Cardiac fibroblast (primary cell): ENCODE measurements around the gene UST.

ENCODE experiments used
- DNase-seq, 2 donors: peaks; one replicate each; pipeline versions ENCODE4 v3.0.0 to v3.0.0-alpha.2; 2010; ENCODE audit warnings: low read depth in 2 of 2
- H3K4me3 ChIP-seq, 2 donors: replicated peaks in 1 of 2; 1 replicate in 1 of 2; 2 replicates in 1 of 2; pipeline ENCODE4 v1.5.1; 2011; ENCODE audit warnings: low read depth in 2 of 2, low read length in 2 of 2, mild to moderate bottlenecking in 2 of 2, moderate library complexity in 1 of 2
- TF ChIP-seq, protein P1 (sequence below): IDR thresholded peaks from one replicate; pipeline ENCODE4 v1.5.1; 2011; ENCODE audit warnings: low read depth, mild to moderate bottlenecking, low read length, inconsistent platforms

UST gene

DNA sequence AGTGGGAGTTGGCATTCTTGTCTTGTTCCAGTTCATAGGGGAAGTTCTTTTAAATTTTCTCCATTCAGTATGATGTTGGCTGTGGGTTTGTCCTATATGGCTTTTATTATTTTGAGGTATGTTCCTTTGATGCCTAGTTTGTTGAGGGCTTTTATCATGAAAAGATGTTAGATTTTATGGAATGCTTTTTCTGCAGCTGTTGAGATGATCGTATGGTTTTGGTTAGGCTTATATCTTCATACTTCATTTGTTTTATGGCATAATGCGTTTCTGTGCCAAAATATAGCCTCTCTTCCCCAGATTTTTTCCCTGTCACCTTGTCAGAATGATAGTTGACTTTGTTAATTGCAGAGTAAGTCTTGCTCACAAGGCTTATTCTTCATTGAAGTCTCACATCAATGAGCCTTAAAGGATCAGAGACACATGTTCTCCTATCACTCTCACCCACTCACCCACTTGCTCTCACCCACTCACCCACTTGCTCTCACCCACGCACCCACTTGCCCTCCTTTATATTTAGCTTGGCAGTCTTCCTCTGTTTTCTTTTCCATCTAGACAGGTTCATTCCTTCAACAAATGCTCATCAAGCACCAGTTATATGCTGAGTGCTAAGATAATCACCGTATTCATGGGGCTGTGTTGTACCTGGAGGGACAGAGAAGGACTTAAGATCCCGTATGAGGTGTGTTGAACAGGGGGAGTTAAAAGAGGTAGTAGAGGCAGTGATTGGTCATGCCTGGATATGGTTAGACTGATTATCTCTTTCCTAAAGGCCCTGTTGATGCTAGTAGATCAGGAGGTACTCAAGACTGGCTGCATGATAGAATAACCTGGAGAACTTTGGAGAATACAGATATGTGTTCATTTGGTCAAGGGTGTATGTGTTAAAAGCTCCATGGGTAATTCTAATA, 19.3 kb downstream of the UST start:
- TF ChIP-seq, protein P1, sequence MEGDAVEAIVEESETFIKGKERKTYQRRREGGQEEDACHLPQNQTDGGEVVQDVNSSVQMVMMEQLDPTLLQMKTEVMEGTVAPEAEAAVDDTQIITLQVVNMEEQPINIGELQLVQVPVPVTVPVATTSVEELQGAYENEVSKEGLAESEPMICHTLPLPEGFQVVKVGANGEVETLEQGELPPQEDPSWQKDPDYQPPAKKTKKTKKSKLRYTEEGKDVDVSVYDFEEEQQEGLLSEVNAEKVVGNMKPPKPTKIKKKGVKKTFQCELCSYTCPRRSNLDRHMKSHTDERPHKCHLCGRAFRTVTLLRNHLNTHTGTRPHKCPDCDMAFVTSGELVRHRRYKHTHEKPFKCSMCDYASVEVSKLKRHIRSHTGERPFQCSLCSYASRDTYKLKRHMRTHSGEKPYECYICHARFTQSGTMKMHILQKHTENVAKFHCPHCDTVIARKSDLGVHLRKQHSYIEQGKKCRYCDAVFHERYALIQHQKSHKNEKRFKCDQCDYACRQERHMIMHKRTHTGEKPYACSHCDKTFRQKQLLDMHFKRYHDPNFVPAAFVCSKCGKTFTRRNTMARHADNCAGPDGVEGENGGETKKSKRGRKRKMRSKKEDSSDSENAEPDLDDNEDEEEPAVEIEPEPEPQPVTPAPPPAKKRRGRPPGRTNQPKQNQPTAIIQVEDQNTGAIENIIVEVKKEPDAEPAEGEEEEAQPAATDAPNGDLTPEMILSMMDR, result no peak
- no peak for DNase-seq
- no peak overlapping the region for H3K4me3 ChIP-seq

DNA sequence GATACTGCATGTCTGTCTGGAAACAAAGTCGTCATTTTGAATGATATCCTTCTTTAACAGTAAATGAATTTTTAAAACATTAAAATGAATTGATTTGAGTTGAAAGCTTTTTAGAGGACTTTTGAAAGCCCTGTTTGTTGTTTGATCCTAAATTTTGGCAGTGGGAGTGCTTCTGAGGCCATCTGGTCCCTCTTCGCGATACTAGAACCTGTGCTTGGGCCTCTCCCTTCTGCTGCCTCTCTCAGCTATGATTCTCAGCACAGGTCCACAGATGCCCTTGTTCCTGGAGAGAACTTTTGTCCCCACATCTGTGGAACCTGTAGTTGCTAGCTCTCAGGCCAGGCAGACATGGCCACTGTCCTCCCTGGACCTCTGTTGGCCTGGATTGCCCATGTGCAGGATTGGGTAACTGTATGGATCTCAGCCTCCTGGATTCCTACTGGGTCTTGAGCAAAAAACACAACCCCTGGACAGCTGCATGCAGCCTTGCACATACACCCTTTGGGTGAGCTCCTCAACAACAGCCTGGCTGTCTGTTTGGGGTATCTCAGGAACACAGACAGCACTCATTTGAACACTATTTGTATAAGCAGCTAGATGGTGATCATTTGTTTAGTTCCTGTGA, 21.9 kb downstream of the UST start:
- DNase-seq, result no peak

DNA sequence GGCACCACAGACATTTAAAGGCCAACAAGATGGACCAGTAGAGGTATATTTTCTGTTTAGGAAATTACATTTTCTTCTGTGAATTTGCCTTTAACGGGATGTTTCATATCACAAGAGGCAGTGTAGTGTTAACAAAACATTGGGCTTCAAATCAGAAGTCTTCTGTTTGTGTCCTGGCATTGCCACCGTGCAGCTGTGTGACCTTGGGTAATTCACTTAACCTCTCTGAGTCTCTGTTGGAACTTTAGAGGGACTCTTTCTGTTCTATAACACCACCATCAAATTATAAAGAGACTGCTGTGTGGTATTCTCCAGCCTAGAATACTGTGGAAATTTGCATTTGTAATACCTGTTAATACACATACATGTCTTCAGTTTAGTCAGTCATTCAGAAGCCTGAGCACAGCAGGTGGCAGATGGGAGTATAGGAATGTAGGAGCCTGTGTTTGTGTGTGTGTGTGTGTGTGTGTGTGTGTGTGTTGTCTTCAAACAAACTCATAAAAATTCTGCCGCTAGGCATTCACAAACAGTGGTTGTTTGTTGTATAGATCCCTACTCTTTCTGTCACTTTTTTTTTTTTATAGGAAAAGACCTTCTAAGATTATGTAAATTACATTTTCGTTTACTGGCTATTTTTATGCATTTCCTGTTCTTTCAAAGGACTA, 22.6 kb downstream of the UST start:
- no peak for DNase-seq
- TF ChIP-seq, protein P1, result no peak
- H3K4me3 ChIP-seq, result no peak overlapping the region

More for the DNA sequence above, 21.9 kb downstream of the UST start:
- no peak overlapping the region for H3K4me3 ChIP-seq
- TF ChIP-seq, protein P1, result no peak

DNA sequence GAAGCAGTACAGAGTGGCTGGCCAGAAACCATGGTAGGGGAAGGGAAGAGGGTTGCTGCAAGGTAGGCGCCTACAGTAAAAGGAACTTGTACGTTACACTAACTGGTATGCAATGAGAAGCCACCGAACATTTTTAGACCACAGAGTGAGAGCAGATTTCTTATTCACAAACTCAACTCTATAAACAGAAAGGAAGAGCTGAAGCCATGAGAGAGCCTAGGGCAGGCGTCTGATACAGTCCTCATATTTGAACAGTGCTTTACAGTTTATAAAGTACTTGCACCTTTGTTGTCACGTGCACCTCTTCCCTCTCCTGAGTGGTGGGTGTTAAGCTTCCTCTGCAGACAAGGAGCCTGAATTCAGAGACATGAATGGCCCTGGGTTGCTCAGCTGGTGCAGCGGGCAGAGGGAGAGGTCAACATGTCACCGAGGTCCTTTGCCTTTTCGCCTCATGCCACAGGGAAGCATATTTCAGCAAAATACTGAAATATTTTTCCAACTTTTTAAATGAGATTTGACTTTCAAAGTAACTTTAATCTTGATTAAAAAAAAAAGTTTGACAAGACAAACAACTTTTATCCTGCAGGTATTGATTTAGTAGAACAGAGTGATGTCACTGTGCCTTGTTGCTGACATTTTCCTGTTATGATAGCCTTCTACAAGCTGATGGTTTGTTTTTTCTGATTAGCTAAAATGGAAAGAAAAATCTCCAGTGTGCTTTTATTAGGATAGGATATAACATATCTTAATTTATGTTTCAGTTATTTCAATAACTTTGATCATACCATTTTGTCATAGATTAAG, 23.8 kb downstream of the UST start:
- TF ChIP-seq, protein P1, result no peak
- H3K4me3 ChIP-seq, result no peak overlapping the region

DNA sequence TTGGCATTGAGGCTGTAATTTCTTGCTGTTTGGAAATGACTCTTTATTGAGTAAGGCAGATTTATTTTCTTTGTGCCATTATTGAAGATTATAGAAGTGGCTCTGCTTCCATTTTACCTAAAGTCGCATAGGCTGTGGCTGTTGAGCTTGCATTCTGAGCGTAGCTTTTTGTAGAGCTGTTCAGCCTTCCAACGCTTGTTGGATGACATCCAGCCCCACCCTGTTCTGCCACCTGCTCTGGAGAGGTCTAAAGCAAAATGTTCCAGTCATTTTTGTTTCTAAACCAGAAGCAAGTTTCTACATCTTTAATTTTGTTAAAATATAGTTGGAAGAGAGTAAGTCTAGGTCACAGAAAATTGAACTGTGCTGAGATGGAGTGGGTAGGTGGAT, 24.4 kb downstream of the UST start:
- TF ChIP-seq, protein P1, result no peak
- no peak overlapping the region for H3K4me3 ChIP-seq
- no peak for DNase-seq

More for the DNA sequence above, 23.8 kb downstream of the UST start:
- no peak for DNase-seq

DNA sequence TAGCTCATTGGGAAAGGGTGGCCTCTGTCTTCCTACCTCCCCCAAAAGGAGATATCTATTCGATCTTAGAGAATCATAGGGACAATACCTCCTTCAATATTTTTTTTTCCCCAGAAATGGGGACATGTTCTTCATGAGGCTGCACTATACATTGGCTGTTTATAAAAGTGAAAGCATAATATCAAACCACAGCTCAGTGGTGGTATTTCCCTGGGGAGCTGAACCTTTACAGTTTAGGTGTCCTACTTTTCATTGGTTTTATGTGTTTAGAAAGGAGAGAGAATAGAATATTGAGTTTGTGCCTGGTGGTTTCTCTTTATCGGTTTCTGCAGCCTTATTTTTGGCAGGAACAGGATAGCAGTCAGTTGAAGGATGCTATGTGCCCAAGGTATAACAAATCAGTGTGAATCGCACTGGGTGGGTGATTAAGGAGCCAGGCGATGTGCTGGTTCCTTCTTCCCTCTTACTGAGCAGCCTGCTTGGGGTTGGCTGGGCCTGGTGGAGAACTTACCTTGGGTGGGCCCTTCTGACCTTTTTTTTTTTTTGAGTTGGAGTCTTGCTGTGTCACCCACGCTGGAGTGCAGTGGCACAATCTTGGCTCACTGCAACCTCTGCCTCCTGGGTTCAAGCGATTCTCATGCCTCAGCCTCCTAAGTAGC, 25.2 kb downstream of the UST start:
- TF ChIP-seq, protein P1, result no peak
- DNase-seq, result no peak
- H3K4me3 ChIP-seq, result no peak overlapping the region
